ENCODE data around the gene LCN10.

LCN10 gene

GRCh38 chr9:136738960-136739359 is 3.8 kb downstream of the LCN10 start:
- DNase-seq (ENCODE audit: low read depth), result no peak

- no peak for DNase-seq (ENCODE audit: low read depth)
Measured at GRCh38 chr9:136735812-136736480, 6.8 kb downstream of the LCN10 start.

- DNase-seq (ENCODE audit: low read depth), result no peak
Measured at GRCh38 chr9:136734837-136735496, 7.8 kb downstream of the LCN10 start.

GRCh38 chr9:136733611-136734010 is 9.1 kb downstream of the LCN10 start:
- DNase-seq (ENCODE audit: low read depth), result no peak

- no peak for DNase-seq (ENCODE audit: low read depth)
Measured at GRCh38 chr9:136732444-136733178, 10.1 kb downstream of the LCN10 start.

GRCh38 chr9:136729926-136730325 is 12.8 kb downstream of the LCN10 start:
- DNase-seq (ENCODE audit: low read depth), result no peak

GRCh38 chr9:136729144-136729543 is 13.6 kb downstream of the LCN10 start:
- no peak for DNase-seq (ENCODE audit: low read depth)

GRCh38 chr9:136728548-136729123 is 14.1 kb downstream of the LCN10 start:
- DNase-seq (ENCODE audit: low read depth), result peak; percentile 19

GRCh38 chr9:136728080-136728547 is 14.6 kb downstream of the LCN10 start:
- peak; percentile 79 for DNase-seq (ENCODE audit: low read depth)

- DNase-seq (ENCODE audit: low read depth), result peak; percentile 44
Measured at GRCh38 chr9:136726631-136727191, 16.0 kb downstream of the LCN10 start.

- no peak for DNase-seq (ENCODE audit: low read depth)
Measured at GRCh38 chr9:136726118-136726517, 16.6 kb downstream of the LCN10 start.

GRCh38 chr9:136725612-136726011 is 17.1 kb downstream of the LCN10 start:
- peak; percentile 51 for DNase-seq (ENCODE audit: low read depth)

GRCh38 chr9:136724772-136725171 is 18.0 kb downstream of the LCN10 start:
- no peak for DNase-seq (ENCODE audit: low read depth)

- no peak for DNase-seq (ENCODE audit: low read depth)
Measured at GRCh38 chr9:136723989-136724388, 18.8 kb downstream of the LCN10 start.

- no peak for DNase-seq (ENCODE audit: low read depth)
Measured at GRCh38 chr9:136723362-136723976, 19.3 kb downstream of the LCN10 start.

GRCh38 chr9:136722969-136723356 is 19.8 kb downstream of the LCN10 start:
- DNase-seq (ENCODE audit: low read depth), result no peak

GRCh38 chr9:136722093-136722968 is 20.4 kb downstream of the LCN10 start:
- DNase-seq (ENCODE audit: low read depth), result no peak

- DNase-seq (ENCODE audit: low read depth), result peak; percentile 72
Measured at GRCh38 chr9:136721339-136722092, 21.2 kb downstream of the LCN10 start.

GRCh38 chr9:136720898-136721338 is 21.8 kb downstream of the LCN10 start:
- DNase-seq (ENCODE audit: low read depth), result no peak
